HepG2 (cell line): ENCODE results near the gene TLCD3A. TPM values are rescaled to one million over a fixed set of nuclear protein-coding genes. Genes with fewer than 3 reads are reported as not detected.

Source experiments
- FOXC1 ChIP-seq: sonication (generic); formaldehyde crosslinking; IDR thresholded peaks from 2 replicates; pipeline ENCODE4 v1.8.0; 2022; ENCODE audit warnings: mild to moderate bottlenecking, missing genetic modification reagents, borderline replicate concordance
- KDM5B ChIP-seq: sonication (generic); formaldehyde crosslinking; IDR thresholded peaks from 2 replicates; pipeline ENCODE4 v1.4.0; 2020; ENCODE audit warnings: missing genetic modification reagents, mild to moderate bottlenecking, borderline replicate concordance
- KMT2A ChIP-seq: sonication (generic); formaldehyde crosslinking; IDR thresholded peaks from 2 replicates; pipeline ENCODE4 v1.4.0; 2020; ENCODE audit warnings: missing genetic modification reagents
- LCORL ChIP-seq, 2 experiments: fragments of 450-650 bp in 1 of 2; sonication (generic) in 1 of 2; formaldehyde crosslinking in 1 of 2; IDR thresholded peaks; 2 replicates each; pipeline versions ENCODE4 v1.5.0 to v1.6.1; 2017 to 2020; ENCODE audit warnings: antibody characterized with exemption in 1 of 2, missing genetic modification reagents in 1 of 2
- MED1 ChIP-seq: sonication (generic); formaldehyde crosslinking; IDR thresholded peaks from 2 replicates; pipeline ENCODE4 v1.4.0; 2020; ENCODE audit warnings: missing genetic modification reagents
- MIER2 ChIP-seq: IDR thresholded peaks from 2 replicates; pipeline ENCODE4 v1.6.1; 2016; ENCODE audit warnings: missing biosample characterization, missing genetic modification reagents
- SALL1 ChIP-seq: sonication (generic); formaldehyde crosslinking; IDR thresholded peaks from 2 replicates; pipeline ENCODE4 v1.8.0; 2022; ENCODE audit warnings: mild to moderate bottlenecking, missing genetic modification reagents
- ZMAT3 ChIP-seq: sonication (generic); formaldehyde crosslinking; conservative IDR thresholded peaks from 2 replicates; pipeline ENCODE4 v1.7.0; 2021; ENCODE audit warnings: missing genetic modification reagents
- ZNF136 ChIP-seq: sonication (generic); formaldehyde crosslinking; IDR thresholded peaks from 2 replicates; pipeline ENCODE4 v1.8.1; 2022; ENCODE audit warnings: low read depth, mild to moderate bottlenecking, moderate library complexity, missing genetic modification reagents
- ZNF207 ChIP-seq: fragments of 450-650 bp; IDR thresholded peaks from 2 replicates; pipeline ENCODE4 v1.6.1; 2016; ENCODE audit warnings: antibody characterized with exemption, borderline replicate concordance
- ZNF430 ChIP-seq: sonication (generic); formaldehyde crosslinking; IDR thresholded peaks from 2 replicates; pipeline ENCODE4 v1.9.0; 2021; ENCODE audit warnings: mild to moderate bottlenecking, missing genetic modification reagents
- polyA plus RNA-seq, 8 experiments: library from polyadenylated mRNA; depleted of rRNA in 3 of 8; stranded (reverse) in 7 of 8; unstranded in 1 of 8; fragments of >200 nt; fragmentation: Illumina TruSeq in 4 of 8; extraction: Trizol in 4 of 8; gene quantifications; 2 replicates each; pipeline versions ENCODE4 v1.2.1 to v1.2.3, GENCODE V29; 2011 to 2016; ENCODE audit warnings: low read depth in 4 of 8, missing spikeins in 1 of 8, mixed read lengths in 1 of 8; ENCODE audit not compliant: insufficient read depth in 1 of 8
- total RNA-seq, 5 experiments: library from RNA; depleted of rRNA; stranded (reverse); fragments of >200 nt; fragmentation: Illumina TruSeq; extraction: Trizol; gene quantifications; 2 replicates each; pipeline ENCODE4 v1.2.3, GENCODE V29; 2016; ENCODE audit warnings: low read depth in 1 of 5
- TF ChIP-seq, protein P1 (sequence below): sonication (generic); formaldehyde crosslinking; IDR thresholded peaks from 2 replicates; pipeline ENCODE4 v1.9.0; 2021; ENCODE audit warnings: missing genetic modification reagents, borderline replicate concordance
- TF ChIP-seq, protein P2 (sequence below): sonication (generic); formaldehyde crosslinking; IDR thresholded peaks from 2 replicates; pipeline ENCODE4 v1.4.0; 2020; ENCODE audit warnings: missing genetic modification reagents, borderline replicate concordance
- TF ChIP-seq, protein P3 (sequence below): sonication (generic); formaldehyde crosslinking; IDR thresholded peaks from 2 replicates; pipeline ENCODE4 v1.5.0; 2020; ENCODE audit warnings: missing genetic modification reagents
- TF ChIP-seq, protein P4 (sequence below): sonication (generic); formaldehyde crosslinking; IDR thresholded peaks from 2 replicates; pipeline ENCODE4 v1.5.0; 2020; ENCODE audit warnings: mild to moderate bottlenecking, missing genetic modification reagents, moderate library complexity
- TF ChIP-seq, protein P5 (sequence below): sonication (generic); formaldehyde crosslinking; IDR thresholded peaks from 2 replicates; pipeline ENCODE4 v1.9.0; 2022; ENCODE audit warnings: missing genetic modification reagents, mild to moderate bottlenecking, borderline replicate concordance
- TF ChIP-seq, protein P6 (sequence below): conservative IDR thresholded peaks from 2 replicates; pipeline ENCODE4 v1.6.1; 2018; ENCODE audit warnings: missing genetic modification reagents

Gene TLCD3A
- total and polyA plus RNA-seq, 2 of the 13 experiments (the other 11 are each of a cell fraction or from before 2014, with no cell fraction given), result 25.2 to 46.6 TPM

DNA sequence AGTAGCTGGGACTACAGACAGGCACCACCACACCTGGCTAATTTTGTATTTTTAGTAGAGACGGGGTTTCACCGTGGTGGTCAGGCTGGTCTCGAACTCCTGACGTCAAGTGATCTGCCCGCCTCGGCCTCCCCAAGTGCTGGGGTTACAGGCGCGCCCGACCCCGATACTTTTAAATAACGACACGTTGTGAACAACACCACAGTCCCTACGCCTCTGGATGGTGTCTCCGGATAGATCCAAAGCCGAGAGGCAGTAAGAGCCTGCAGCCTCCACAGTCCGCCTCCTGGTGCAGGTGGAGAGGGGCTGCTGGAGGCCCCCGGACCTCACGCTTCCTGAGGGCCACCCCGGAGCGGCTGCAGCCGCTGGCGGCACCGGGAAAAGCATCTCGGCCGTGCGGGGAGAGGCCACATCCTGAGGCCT is 741 bp upstream of the TLCD3A start (continued):
- TF ChIP-seq, protein P1, sequence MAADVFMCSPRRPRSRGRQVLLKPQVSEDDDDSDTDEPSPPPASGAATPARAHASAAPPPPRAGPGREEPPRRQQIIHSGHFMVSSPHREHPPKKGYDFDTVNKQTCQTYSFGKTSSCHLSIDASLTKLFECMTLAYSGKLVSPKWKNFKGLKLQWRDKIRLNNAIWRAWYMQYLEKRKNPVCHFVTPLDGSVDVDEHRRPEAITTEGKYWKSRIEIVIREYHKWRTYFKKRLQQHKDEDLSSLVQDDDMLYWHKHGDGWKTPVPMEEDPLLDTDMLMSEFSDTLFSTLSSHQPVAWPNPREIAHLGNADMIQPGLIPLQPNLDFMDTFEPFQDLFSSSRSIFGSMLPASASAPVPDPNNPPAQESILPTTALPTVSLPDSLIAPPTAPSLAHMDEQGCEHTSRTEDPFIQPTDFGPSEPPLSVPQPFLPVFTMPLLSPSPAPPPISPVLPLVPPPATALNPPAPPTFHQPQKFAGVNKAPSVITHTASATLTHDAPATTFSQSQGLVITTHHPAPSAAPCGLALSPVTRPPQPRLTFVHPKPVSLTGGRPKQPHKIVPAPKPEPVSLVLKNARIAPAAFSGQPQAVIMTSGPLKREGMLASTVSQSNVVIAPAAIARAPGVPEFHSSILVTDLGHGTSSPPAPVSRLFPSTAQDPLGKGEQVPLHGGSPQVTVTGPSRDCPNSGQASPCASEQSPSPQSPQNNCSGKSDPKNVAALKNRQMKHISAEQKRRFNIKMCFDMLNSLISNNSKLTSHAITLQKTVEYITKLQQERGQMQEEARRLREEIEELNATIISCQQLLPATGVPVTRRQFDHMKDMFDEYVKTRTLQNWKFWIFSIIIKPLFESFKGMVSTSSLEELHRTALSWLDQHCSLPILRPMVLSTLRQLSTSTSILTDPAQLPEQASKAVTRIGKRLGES, result peak; percentile 25; the same call in 1 of the 2 replicates
- 0 out of 2 replicates have a peak, but pooled peaks have one; percentile 27 for TF ChIP-seq FOXC1
- TF ChIP-seq KMT2A (CRISPR knock-in tag), result no peak
- TF ChIP-seq SALL1, result 0 out of 2 replicates have a peak, but pooled peaks have one; percentile 21
- TF ChIP-seq ZNF430 (CRISPR knock-in tag), result peak; percentile 54; the same call in 1 of the 2 replicates
- TF ChIP-seq, protein P2, sequence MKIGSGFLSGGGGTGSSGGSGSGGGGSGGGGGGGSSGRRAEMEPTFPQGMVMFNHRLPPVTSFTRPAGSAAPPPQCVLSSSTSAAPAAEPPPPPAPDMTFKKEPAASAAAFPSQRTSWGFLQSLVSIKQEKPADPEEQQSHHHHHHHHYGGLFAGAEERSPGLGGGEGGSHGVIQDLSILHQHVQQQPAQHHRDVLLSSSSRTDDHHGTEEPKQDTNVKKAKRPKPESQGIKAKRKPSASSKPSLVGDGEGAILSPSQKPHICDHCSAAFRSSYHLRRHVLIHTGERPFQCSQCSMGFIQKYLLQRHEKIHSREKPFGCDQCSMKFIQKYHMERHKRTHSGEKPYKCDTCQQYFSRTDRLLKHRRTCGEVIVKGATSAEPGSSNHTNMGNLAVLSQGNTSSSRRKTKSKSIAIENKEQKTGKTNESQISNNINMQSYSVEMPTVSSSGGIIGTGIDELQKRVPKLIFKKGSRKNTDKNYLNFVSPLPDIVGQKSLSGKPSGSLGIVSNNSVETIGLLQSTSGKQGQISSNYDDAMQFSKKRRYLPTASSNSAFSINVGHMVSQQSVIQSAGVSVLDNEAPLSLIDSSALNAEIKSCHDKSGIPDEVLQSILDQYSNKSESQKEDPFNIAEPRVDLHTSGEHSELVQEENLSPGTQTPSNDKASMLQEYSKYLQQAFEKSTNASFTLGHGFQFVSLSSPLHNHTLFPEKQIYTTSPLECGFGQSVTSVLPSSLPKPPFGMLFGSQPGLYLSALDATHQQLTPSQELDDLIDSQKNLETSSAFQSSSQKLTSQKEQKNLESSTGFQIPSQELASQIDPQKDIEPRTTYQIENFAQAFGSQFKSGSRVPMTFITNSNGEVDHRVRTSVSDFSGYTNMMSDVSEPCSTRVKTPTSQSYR (CRISPR knock-in tag), result peak; percentile 17; the same call in 1 of the 2 replicates
- 0 out of 2 replicates have a peak, but pooled peaks have one; percentile 9 for TF ChIP-seq KDM5B (CRISPR knock-in tag)
- TF ChIP-seq, protein P3, sequence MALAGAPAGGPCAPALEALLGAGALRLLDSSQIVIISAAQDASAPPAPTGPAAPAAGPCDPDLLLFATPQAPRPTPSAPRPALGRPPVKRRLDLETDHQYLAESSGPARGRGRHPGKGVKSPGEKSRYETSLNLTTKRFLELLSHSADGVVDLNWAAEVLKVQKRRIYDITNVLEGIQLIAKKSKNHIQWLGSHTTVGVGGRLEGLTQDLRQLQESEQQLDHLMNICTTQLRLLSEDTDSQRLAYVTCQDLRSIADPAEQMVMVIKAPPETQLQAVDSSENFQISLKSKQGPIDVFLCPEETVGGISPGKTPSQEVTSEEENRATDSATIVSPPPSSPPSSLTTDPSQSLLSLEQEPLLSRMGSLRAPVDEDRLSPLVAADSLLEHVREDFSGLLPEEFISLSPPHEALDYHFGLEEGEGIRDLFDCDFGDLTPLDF (CRISPR knock-in tag), result 0 out of 2 replicates have a peak, but pooled peaks have one; percentile 20
- no peak for TF ChIP-seq ZMAT3 (CRISPR knock-in tag)
- no peak for TF ChIP-seq LCORL (IDR thresholded peaks at IDR 0.05)
- TF ChIP-seq LCORL (CRISPR knock-in tag; IDR thresholded peaks at IDR 0.05), result peak; percentile 23; the same call in 1 of the 2 replicates
- TF ChIP-seq, protein P4, sequence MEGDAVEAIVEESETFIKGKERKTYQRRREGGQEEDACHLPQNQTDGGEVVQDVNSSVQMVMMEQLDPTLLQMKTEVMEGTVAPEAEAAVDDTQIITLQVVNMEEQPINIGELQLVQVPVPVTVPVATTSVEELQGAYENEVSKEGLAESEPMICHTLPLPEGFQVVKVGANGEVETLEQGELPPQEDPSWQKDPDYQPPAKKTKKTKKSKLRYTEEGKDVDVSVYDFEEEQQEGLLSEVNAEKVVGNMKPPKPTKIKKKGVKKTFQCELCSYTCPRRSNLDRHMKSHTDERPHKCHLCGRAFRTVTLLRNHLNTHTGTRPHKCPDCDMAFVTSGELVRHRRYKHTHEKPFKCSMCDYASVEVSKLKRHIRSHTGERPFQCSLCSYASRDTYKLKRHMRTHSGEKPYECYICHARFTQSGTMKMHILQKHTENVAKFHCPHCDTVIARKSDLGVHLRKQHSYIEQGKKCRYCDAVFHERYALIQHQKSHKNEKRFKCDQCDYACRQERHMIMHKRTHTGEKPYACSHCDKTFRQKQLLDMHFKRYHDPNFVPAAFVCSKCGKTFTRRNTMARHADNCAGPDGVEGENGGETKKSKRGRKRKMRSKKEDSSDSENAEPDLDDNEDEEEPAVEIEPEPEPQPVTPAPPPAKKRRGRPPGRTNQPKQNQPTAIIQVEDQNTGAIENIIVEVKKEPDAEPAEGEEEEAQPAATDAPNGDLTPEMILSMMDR (CRISPR knock-in tag), result no peak
- no peak for TF ChIP-seq MIER2 (CRISPR knock-in tag)
- no peak for TF ChIP-seq ZNF207
- no peak for TF ChIP-seq ZNF136 (CRISPR knock-in tag)
- TF ChIP-seq, protein P5, sequence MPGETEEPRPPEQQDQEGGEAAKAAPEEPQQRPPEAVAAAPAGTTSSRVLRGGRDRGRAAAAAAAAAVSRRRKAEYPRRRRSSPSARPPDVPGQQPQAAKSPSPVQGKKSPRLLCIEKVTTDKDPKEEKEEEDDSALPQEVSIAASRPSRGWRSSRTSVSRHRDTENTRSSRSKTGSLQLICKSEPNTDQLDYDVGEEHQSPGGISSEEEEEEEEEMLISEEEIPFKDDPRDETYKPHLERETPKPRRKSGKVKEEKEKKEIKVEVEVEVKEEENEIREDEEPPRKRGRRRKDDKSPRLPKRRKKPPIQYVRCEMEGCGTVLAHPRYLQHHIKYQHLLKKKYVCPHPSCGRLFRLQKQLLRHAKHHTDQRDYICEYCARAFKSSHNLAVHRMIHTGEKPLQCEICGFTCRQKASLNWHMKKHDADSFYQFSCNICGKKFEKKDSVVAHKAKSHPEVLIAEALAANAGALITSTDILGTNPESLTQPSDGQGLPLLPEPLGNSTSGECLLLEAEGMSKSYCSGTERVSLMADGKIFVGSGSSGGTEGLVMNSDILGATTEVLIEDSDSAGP (CRISPR knock-in tag), result peak; percentile 44; the same call in 1 of the 2 replicates
- TF ChIP-seq MED1 (CRISPR knock-in tag), result no peak
- TF ChIP-seq, protein P6, sequence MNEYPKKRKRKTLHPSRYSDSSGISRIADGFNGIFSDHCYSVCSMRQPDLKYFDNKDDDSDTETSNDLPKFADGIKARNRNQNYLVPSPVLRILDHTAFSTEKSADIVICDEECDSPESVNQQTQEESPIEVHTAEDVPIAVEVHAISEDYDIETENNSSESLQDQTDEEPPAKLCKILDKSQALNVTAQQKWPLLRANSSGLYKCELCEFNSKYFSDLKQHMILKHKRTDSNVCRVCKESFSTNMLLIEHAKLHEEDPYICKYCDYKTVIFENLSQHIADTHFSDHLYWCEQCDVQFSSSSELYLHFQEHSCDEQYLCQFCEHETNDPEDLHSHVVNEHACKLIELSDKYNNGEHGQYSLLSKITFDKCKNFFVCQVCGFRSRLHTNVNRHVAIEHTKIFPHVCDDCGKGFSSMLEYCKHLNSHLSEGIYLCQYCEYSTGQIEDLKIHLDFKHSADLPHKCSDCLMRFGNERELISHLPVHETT, result peak; percentile 18; the same call in 1 of the 2 replicates
